Neural progenitor cell (in vitro differentiated cells): Measurements from ENCODE around the gene RNF7. TPM values are rescaled to one million over a fixed set of nuclear protein-coding genes. Genes with fewer than 3 reads are reported as not detected.
A peak's percentile ranks its signal among the peaks of the same experiment; 100 is the strongest.
"Not testable (repeated sequence)": the region's sequence is repeated elsewhere in the genome, so short reads cannot be mapped to it uniquely, and the experiment has no call there.

ENCODE experiments used
- DNase-seq: peaks from one replicate; pipeline ENCODE4 v3.0.0-alpha.2; 2016; ENCODE audit warnings: low spot score
- H2AFZ ChIP-seq: fragments of 200-600 bp; sonication (generic); replicated peaks from 2 replicates; pipeline ENCODE4 v1.6.1; 2016; ENCODE audit warnings: antibody characterized with exemption
- H3F3A ChIP-seq: fragments of 200-600 bp; sonication (generic); 2 replicates; pipeline ENCODE4 v1.6.1; 2016; ENCODE audit warnings: antibody characterized with exemption, low read depth
- H3K27ac ChIP-seq: fragments of 200-600 bp; sonication (generic); 2 replicates; pipeline ENCODE4 v1.5.1; 2016; ENCODE audit warnings: mild to moderate bottlenecking
- H3K27me3 ChIP-seq: fragments of 200-600 bp; sonication (generic); 2 replicates; pipeline ENCODE4 v1.6.1; 2016; ENCODE audit warnings: mild to moderate bottlenecking, moderate library complexity
- H3K36me3 ChIP-seq: fragments of 200-600 bp; sonication (generic); 2 replicates; pipeline ENCODE4 v1.5.1; 2016
- H3K4me1 ChIP-seq: fragments of 200-600 bp; sonication (generic); 2 replicates; pipeline ENCODE4 v1.6.1; 2016; ENCODE audit warnings: mixed run types
- H3K4me2 ChIP-seq: fragments of 200-600 bp; sonication (generic); 2 replicates; pipeline ENCODE4 v1.6.1; 2016
- H3K4me3 ChIP-seq: fragments of 200-600 bp; sonication (generic); 2 replicates; pipeline ENCODE4 v1.5.1; 2016
- H3K79me2 ChIP-seq: fragments of 200-600 bp; sonication (generic); 2 replicates; pipeline ENCODE4 v1.6.1; 2016; ENCODE audit warnings: low read depth
- H3K9ac ChIP-seq: fragments of 200-600 bp; sonication (generic); 2 replicates; pipeline ENCODE4 v1.6.1; 2016
- H3K9me3 ChIP-seq: fragments of 200-600 bp; sonication (generic); 2 replicates; pipeline ENCODE4 v1.5.1; 2016; ENCODE audit warnings: low read depth
- H4K20me1 ChIP-seq: fragments of 200-600 bp; sonication (generic); 2 replicates; pipeline ENCODE4 v1.6.1; 2016; ENCODE audit warnings: low read depth
- H3K27ac Mint-ChIP-seq: 3 replicates; pipeline ENCODE4 v1.8.0; 2021; ENCODE audit warnings: mixed read lengths
- H3K27me3 Mint-ChIP-seq: 2 replicates; pipeline ENCODE4 v1.8.0; 2022; ENCODE audit warnings: low read depth, mild to moderate bottlenecking, inconsistent platforms, moderate library complexity, mixed read lengths; ENCODE audit not compliant: insufficient read depth
- H3K36me3 Mint-ChIP-seq: 3 replicates; pipeline ENCODE4 v1.8.0; 2021; ENCODE audit warnings: mixed read lengths
- H3K4me1 Mint-ChIP-seq: 3 replicates; pipeline ENCODE4 v1.8.0; 2021; ENCODE audit warnings: mixed read lengths
- H3K4me3 Mint-ChIP-seq: 3 replicates; pipeline ENCODE4 v1.8.0; 2021; ENCODE audit warnings: mild to moderate bottlenecking, moderate library complexity, mixed read lengths
- H3K9me3 Mint-ChIP-seq: 3 replicates; pipeline ENCODE4 v1.8.0; 2020; ENCODE audit warnings: mixed read lengths
- CTCF ChIP-seq: fragments of 200-600 bp; sonication (generic); IDR thresholded peaks from 2 replicates; pipeline ENCODE4 v1.5.1; 2017; ENCODE audit warnings: antibody characterized with exemption, mild to moderate bottlenecking
- EZH2 ChIP-seq: fragments of 200-600 bp; sonication (generic); IDR thresholded peaks from 2 replicates; pipeline ENCODE4 v1.6.1; 2017; ENCODE audit warnings: antibody characterized with exemption, mild to moderate bottlenecking, moderate library complexity
- EZH2phosphoT487 ChIP-seq: fragments of 200-600 bp; sonication (generic); IDR thresholded peaks from 2 replicates; pipeline ENCODE4 v1.6.1; 2017; ENCODE audit warnings: antibody characterized with exemption
- total RNA-seq: library from RNA; depleted of rRNA; stranded (reverse); fragments of >200 nt; gene quantifications from 2 replicates; pipeline ENCODE4 v1.2.3, GENCODE V29; 2015; ENCODE audit warnings: low replicate concordance

The RNF7 gene
- total RNA-seq: 105 and 114 TPM in 2 replicates

- TF ChIP-seq EZH2phosphoT487 (no peak), CTCF (peak; percentile 93)
- Mint-ChIP-seq H3K9me3 (no peaks in the 10 kb centered on the region), H3K27me3 (no peaks in the 10 kb centered on the region), H3K4me3 (peak within 1 kb of the TSS; percentile 99), H3K36me3 (peaks cover 4% of the 10 kb centered on the region), H3K4me1 (peaks cover 22% of the 10 kb centered on the region), H3K27ac (peak within 1 kb of the TSS; percentile 93)
- Histone ChIP-seq H3K4me1 (peaks cover 23% of the 10 kb centered on the region), H3K9ac (peak within 1 kb of the TSS; percentile 93), H3K79me2 (peaks cover 48% of the 10 kb centered on the region), H3K27ac (peak within 1 kb of the TSS; percentile 40), H2AFZ (peak within 1 kb of the TSS; percentile 89), H3K4me3 (peak within 1 kb of the TSS; percentile 74), H3K36me3 (no peaks in the 10 kb centered on the region), H3F3A (peaks cover 4% of the 10 kb centered on the region), H3K4me2 (peak within 1 kb of the TSS; percentile 88), H3K9me3 (no peaks in the 10 kb centered on the region), H3K27me3 (no peaks in the 10 kb centered on the region), H4K20me1 (peaks cover 17% of the 10 kb centered on the region)
- DNase-seq: peak; percentile 98
These were observed at the start of gene RNF7 for GRCh38 chr3:141738022-141738890. Gene RNF7 (plus strand): TSS chr3:141738298. CDS start chr3:141738342, 44 bp downstream.

- Histone ChIP-seq H3K9ac (no peak overlapping the region), H3K27me3 (no peaks in the 10 kb centered on the region), H3K36me3 (no peaks in the 10 kb centered on the region), H3K9me3 (no peaks in the 10 kb centered on the region), H3F3A (no peaks in the 10 kb centered on the region), H3K79me2 (no peaks in the 10 kb centered on the region), H4K20me1 (no peaks in the 10 kb centered on the region), H3K4me3 (no peak overlapping the region), H3K27ac (no peak overlapping the region), H2AFZ (no peak overlapping the region), H3K4me2 (no peak overlapping the region), H3K4me1 (no peaks in the 10 kb centered on the region)
- no peak overlapping the region for H3K4me3 Mint-ChIP-seq
- no peaks in the 10 kb centered on the region for H3K9me3 Mint-ChIP-seq
- H3K36me3 Mint-ChIP-seq: no peaks in the 10 kb centered on the region
- no peak for DNase-seq
- TF ChIP-seq EZH2 (no peak), EZH2phosphoT487 (no peak), CTCF (no peak)
- no peak overlapping the region for H3K27ac Mint-ChIP-seq
- no peaks in the 10 kb centered on the region for H3K4me1 Mint-ChIP-seq
- H3K27me3 Mint-ChIP-seq: no peaks in the 10 kb centered on the region
These were observed 47.5 kb upstream of the RNF7 start for GRCh38 chr3:141690431-141691072.

- H3K9me3 Mint-ChIP-seq, H3K4me3 ChIP-seq, H3K27me3 ChIP-seq, H3K4me3 Mint-ChIP-seq, H3K9ac ChIP-seq, H3K79me2 ChIP-seq, H3K27ac Mint-ChIP-seq, H3K27me3 Mint-ChIP-seq, H3K4me1 Mint-ChIP-seq, H3K4me1 ChIP-seq, H3K36me3 Mint-ChIP-seq, H3F3A ChIP-seq, H3K4me2 ChIP-seq, DNase-seq, H2AFZ ChIP-seq, H3K9me3 ChIP-seq, H4K20me1 ChIP-seq, H3K36me3 ChIP-seq, H3K27ac ChIP-seq: not testable (repeated sequence)
These were observed 46.6 kb upstream of the RNF7 start for GRCh38 chr3:141691471-141691870.

- not testable (repeated sequence) for H4K20me1 ChIP-seq, H3K4me3 Mint-ChIP-seq, H3K4me1 ChIP-seq, H3F3A ChIP-seq, DNase-seq, H3K9ac ChIP-seq, H3K9me3 ChIP-seq, H3K27ac Mint-ChIP-seq, H3K27ac ChIP-seq, H3K36me3 Mint-ChIP-seq, H3K4me2 ChIP-seq, H3K79me2 ChIP-seq, H3K9me3 Mint-ChIP-seq, H2AFZ ChIP-seq, H3K4me3 ChIP-seq, H3K36me3 ChIP-seq, H3K27me3 ChIP-seq, H3K4me1 Mint-ChIP-seq, H3K27me3 Mint-ChIP-seq
These were observed 45.1 kb upstream of the RNF7 start for GRCh38 chr3:141692973-141693372.
